ENCODE data around the gene ADNP. TPM values are rescaled to one million over a fixed set of nuclear protein-coding genes. Genes with fewer than 3 reads are reported as not detected.

The ADNP gene
- polyA plus RNA-seq, 1 of the 3 experiments (the other 2 are of a cell fraction), result 13.3 TPM

DNA sequence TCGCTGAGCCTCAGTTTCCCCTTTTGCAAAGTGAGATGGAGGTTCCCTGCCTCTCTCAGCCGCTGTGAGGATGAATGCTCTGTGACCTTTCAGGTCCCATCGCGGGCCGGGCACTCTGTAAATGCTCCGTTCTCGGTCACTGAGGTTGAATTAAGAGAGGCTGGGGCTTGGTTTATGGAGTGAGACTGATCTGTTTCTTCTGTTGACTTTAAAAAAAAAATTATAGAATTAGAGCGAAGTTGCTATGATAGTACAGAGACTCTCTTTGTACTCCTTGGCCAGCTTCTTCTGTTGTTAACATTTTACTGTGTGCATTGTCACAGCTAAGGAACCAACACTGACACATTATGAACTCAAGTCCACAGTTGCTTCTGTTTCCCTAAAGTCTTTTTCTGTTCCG lies 64.4 kb downstream of the ADNP start:
- WGBS (ENCODE audit: low lambda C conversion rate), result 94% methylated on average over 5 of the region's 9 CpGs
- Histone ChIP-seq H3K4me3 (ENCODE audit: low read depth in 2 of 2, low read length in 1 of 2) (no peak overlapping the region), H3K9me3 (no peaks in the 10 kb centered on the region), H3K27me3 (ENCODE audit: insufficient read depth) (no peaks in the 10 kb centered on the region), H3K9me2 (no peaks in the 10 kb centered on the region), H3K4me2 (no peak overlapping the region), H3F3A (replicated peaks; ENCODE audit: insufficient read depth) (no peaks in the 10 kb centered on the region), H2AFZ (ENCODE audit: low read depth) (no peak overlapping the region), H4K20me1 (ENCODE audit: insufficient read depth) (no peaks in the 10 kb centered on the region), H3K9ac (no peak overlapping the region), H3K4me1 (ENCODE audit: control insufficient read depth in 1 of 2, insufficient read depth in 2 of 2, low read depth in 1 of 2, low read length in 1 of 2) (peaks cover 0 to 11% of the 10 kb centered on the region in 2 experiments; a peak in 1 of 4 replicates), H3K79me2 (ENCODE audit: insufficient read depth) (no peaks in the 10 kb centered on the region), H3K36me3 (replicated peaks in 1 of 2; ENCODE audit: control insufficient read depth in 1 of 2, insufficient read depth in 2 of 2, low read length in 1 of 2) (no peaks in the 10 kb centered on the region), H3K27ac (ENCODE audit: low read depth in 2 of 2, low read length in 1 of 2) (no peak overlapping the region)
- ChIA-PET CTCF (interaction anchor here (0.7 to 2.2 kb wide), 2 partner anchors 24 to 72 kb away, joined by 3 to 13 read pairs; partner anchors contain the start of gene BCAS4), POLR2A (no interaction called here)
- no peak for TF ChIP-seq GATA2 (CRISPR knock-in tag; IDR thresholded peaks at IDR 0.05)
- no peak for TF ChIP-seq JUND (IDR thresholded peaks at IDR 0.05)
- TF ChIP-seq RCOR1 (IDR thresholded peaks at IDR 0.05; ENCODE audit: low read length), result no peak
- TF ChIP-seq FOXJ3 (CRISPR knock-in tag; IDR thresholded peaks at IDR 0.05), result no peak
- TF ChIP-seq, protein P1, sequence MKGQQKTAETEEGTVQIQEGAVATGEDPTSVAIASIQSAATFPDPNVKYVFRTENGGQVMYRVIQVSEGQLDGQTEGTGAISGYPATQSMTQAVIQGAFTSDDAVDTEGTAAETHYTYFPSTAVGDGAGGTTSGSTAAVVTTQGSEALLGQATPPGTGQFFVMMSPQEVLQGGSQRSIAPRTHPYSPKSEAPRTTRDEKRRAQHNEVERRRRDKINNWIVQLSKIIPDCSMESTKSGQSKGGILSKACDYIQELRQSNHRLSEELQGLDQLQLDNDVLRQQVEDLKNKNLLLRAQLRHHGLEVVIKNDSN (IDR thresholded peaks at IDR 0.05; ENCODE audit: borderline replicate concordance, low read depth), result no peak
- TF ChIP-seq, protein P2, sequence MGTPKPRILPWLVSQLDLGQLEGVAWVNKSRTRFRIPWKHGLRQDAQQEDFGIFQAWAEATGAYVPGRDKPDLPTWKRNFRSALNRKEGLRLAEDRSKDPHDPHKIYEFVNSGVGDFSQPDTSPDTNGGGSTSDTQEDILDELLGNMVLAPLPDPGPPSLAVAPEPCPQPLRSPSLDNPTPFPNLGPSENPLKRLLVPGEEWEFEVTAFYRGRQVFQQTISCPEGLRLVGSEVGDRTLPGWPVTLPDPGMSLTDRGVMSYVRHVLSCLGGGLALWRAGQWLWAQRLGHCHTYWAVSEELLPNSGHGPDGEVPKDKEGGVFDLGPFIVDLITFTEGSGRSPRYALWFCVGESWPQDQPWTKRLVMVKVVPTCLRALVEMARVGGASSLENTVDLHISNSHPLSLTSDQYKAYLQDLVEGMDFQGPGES (IDR thresholded peaks at IDR 0.05; ENCODE audit: low read depth, low read length), result no peak
- TF ChIP-seq CHD2 (IDR thresholded peaks at IDR 0.05; ENCODE audit: low read length, partially characterized antibody), result no peak
- TF ChIP-seq EZH2phosphoT487 (IDR thresholded peaks at IDR 0.05; ENCODE audit: borderline replicate concordance, low read depth), result no peak
- TF ChIP-seq MEF2A (IDR thresholded peaks at IDR 0.05; ENCODE audit: borderline replicate concordance, low read depth), result no peak
- TF ChIP-seq FOSL2 (IDR thresholded peaks at IDR 0.05; ENCODE audit: borderline replicate concordance, low read depth), result no peak
- TF ChIP-seq, protein P3, sequence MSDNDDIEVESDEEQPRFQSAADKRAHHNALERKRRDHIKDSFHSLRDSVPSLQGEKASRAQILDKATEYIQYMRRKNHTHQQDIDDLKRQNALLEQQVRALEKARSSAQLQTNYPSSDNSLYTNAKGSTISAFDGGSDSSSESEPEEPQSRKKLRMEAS (IDR thresholded peaks at IDR 0.05; ENCODE audit: low read depth), result no peak
- TF ChIP-seq RFX5 (IDR thresholded peaks at IDR 0.05; ENCODE audit: low read length), result no peak
- TF ChIP-seq NFIC (IDR thresholded peaks at IDR 0.05; ENCODE audit: borderline replicate concordance), result no peak
- TF ChIP-seq FOXM1 (IDR thresholded peaks at IDR 0.05; ENCODE audit: low read depth), result no peak
- TF ChIP-seq TAF1 (IDR thresholded peaks at IDR 0.05; ENCODE audit: borderline replicate concordance, low read depth, low read length), result no peak
- TF ChIP-seq, protein P4, sequence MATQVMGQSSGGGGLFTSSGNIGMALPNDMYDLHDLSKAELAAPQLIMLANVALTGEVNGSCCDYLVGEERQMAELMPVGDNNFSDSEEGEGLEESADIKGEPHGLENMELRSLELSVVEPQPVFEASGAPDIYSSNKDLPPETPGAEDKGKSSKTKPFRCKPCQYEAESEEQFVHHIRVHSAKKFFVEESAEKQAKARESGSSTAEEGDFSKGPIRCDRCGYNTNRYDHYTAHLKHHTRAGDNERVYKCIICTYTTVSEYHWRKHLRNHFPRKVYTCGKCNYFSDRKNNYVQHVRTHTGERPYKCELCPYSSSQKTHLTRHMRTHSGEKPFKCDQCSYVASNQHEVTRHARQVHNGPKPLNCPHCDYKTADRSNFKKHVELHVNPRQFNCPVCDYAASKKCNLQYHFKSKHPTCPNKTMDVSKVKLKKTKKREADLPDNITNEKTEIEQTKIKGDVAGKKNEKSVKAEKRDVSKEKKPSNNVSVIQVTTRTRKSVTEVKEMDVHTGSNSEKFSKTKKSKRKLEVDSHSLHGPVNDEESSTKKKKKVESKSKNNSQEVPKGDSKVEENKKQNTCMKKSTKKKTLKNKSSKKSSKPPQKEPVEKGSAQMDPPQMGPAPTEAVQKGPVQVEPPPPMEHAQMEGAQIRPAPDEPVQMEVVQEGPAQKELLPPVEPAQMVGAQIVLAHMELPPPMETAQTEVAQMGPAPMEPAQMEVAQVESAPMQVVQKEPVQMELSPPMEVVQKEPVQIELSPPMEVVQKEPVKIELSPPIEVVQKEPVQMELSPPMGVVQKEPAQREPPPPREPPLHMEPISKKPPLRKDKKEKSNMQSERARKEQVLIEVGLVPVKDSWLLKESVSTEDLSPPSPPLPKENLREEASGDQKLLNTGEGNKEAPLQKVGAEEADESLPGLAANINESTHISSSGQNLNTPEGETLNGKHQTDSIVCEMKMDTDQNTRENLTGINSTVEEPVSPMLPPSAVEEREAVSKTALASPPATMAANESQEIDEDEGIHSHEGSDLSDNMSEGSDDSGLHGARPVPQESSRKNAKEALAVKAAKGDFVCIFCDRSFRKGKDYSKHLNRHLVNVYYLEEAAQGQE (IDR thresholded peaks at IDR 0.05; ENCODE audit: low read depth, low read length), result no peak
- no peak for TF ChIP-seq NRF1 (IDR thresholded peaks at IDR 0.05; ENCODE audit: low read depth, low read length)
- TF ChIP-seq RXRA (IDR thresholded peaks at IDR 0.05; ENCODE audit: borderline replicate concordance, low read depth), result no peak
- TF ChIP-seq TEAD4 (IDR thresholded peaks at IDR 0.05; ENCODE audit: borderline replicate concordance, insufficient read depth), result no peak
- DNase-seq, result no peak

All from SK-N-SH (cell line).